Prostate gland (tissue), 2 donors: ENCODE data around the gene MICAL3. TPM values are rescaled to one million over a fixed set of nuclear protein-coding genes. Genes with fewer than 3 reads are reported as not detected.

ENCODE experiments used
- DNase-seq: peaks from one replicate; pipeline ENCODE4 v3.0.0-alpha.2; 2019; ENCODE audit warnings: low spot score
- H3K27ac ChIP-seq, 2 donors: fragments of 200-600 bp; sonication (generic); 2 replicates each; pipeline ENCODE4 v1.5.1; 2017 to 2019
- H3K27me3 ChIP-seq: fragments of 200-600 bp; sonication (generic); replicated peaks from 2 replicates; pipeline ENCODE4 v1.5.1; 2019; ENCODE audit not compliant: insufficient read depth
- H3K36me3 ChIP-seq, 2 donors: fragments of 200-600 bp; sonication (generic); 1 replicate in 1 of 2; 2 replicates in 1 of 2; pipeline versions ENCODE4 v1.5.1 to v1.8.1; 2017 to 2019
- H3K4me1 ChIP-seq: fragments of 200-600 bp; sonication (generic); replicated peaks from 2 replicates; pipeline ENCODE4 v1.5.1; 2019
- H3K4me3 ChIP-seq, 2 donors: fragments of 200-600 bp; sonication (generic); 2 replicates each; pipeline ENCODE4 v1.5.1; 2017 to 2019
- H3K9me3 ChIP-seq: fragments of 200-600 bp; sonication (generic); 2 replicates; pipeline ENCODE4 v1.5.1; 2017
- CTCF ChIP-seq, 4 experiments: fragments of 200-600 bp in 2 of 4; fragments of 450-650 bp in 2 of 4; sonication (generic) in 2 of 4; IDR thresholded peaks; 1 replicate in 3 of 4; 2 replicates in 1 of 4; pipeline ENCODE4 v1.5.1; 2016 to 2019; ENCODE audit warnings: antibody characterized with exemption in 4 of 4, mild to moderate bottlenecking in 2 of 4, moderate library complexity in 2 of 4
- POLR2A ChIP-seq: fragments of 450-650 bp; IDR thresholded peaks from one replicate; pipeline ENCODE4 v1.6.1; 2016; ENCODE audit warnings: antibody characterized with exemption, mild to moderate bottlenecking
- POLR2AphosphoS5 ChIP-seq: sonication (generic); formaldehyde crosslinking; IDR thresholded peaks from one replicate; pipeline ENCODE4 v1.6.1; 2017; ENCODE audit warnings: antibody characterized with exemption
- WGBS: methylation state at CpG from one replicate; pipeline ENCODE4 v1.1.5; 2018; 5-methylcytosine and 5-hydroxymethylcytosine counted together
- intact Hi-C: fragments of 100-400 bp; cut with DNase I; formaldehyde crosslinking; loops from one replicate; pipeline ENCODE4 v1.14.2; 2022
- total RNA-seq, 2 donors: library from RNA; depleted of rRNA; stranded (reverse); fragments of >200 nt; gene quantifications; one replicate each; pipeline ENCODE4 v1.1.0, GENCODE V29; 2016

Gene MICAL3
- total RNA-seq, 2 donors from 2014 or later: 58.6 to 78.7 TPM

- no peak overlapping the region for H3K27ac ChIP-seq
- H3K9me3 ChIP-seq: no peaks in the 10 kb centered on the region
- no peaks in the 10 kb centered on the region for H3K4me1 ChIP-seq
- no peak for DNase-seq
- H3K27me3 ChIP-seq: no peaks in the 10 kb centered on the region
- intact Hi-C loops: no loop called here
- H3K4me3 ChIP-seq: no peak overlapping the region
- 87% methylated on average over 2 of the region's 2 CpGs for WGBS
- H3K36me3 ChIP-seq: no peaks in the 10 kb centered on the region
- TF ChIP-seq CTCF (IDR thresholded peaks at IDR 0.05): no peak
Measured at GRCh38 chr22:17802822-17803221, 221.5 kb downstream of the MICAL3 start.

GRCh38 chr22:17802411-17802810 is 221.9 kb downstream of the MICAL3 start:
- DNase-seq: no peak
- intact Hi-C loops: no loop called here
- H3K27ac ChIP-seq: no peak overlapping the region
- H3K9me3 ChIP-seq: no peaks in the 10 kb centered on the region
- no peak overlapping the region for H3K4me3 ChIP-seq
- H3K4me1 ChIP-seq: no peaks in the 10 kb centered on the region
- TF ChIP-seq POLR2AphosphoS5: no peak
- no peak for TF ChIP-seq CTCF (IDR thresholded peaks at IDR 0.05)
- TF ChIP-seq POLR2A: no peak
- H3K36me3 ChIP-seq: no peaks in the 10 kb centered on the region
- WGBS: 88% methylated on average over 10 of the region's 10 CpGs
- no peaks in the 10 kb centered on the region for H3K27me3 ChIP-seq

- Histone ChIP-seq H3K4me3 (no peak overlapping the region), H3K9me3 (no peaks in the 10 kb centered on the region), H3K36me3 (no peaks in the 10 kb centered on the region), H3K27ac (no peak overlapping the region), H3K27me3 (no peaks in the 10 kb centered on the region), H3K4me1 (no peaks in the 10 kb centered on the region)
- intact Hi-C loops: no loop called here
- TF ChIP-seq POLR2A: no peak
- TF ChIP-seq CTCF (IDR thresholded peaks at IDR 0.05): no peak
- TF ChIP-seq POLR2AphosphoS5: no peak
- DNase-seq: no peak
- WGBS: 86% methylated on average over 23 of the region's 23 CpGs
Measured at GRCh38 chr22:17797721-17798559, 226.4 kb downstream of the MICAL3 start.

GRCh38 chr22:17796695-17797094 is 227.7 kb downstream of the MICAL3 start:
- intact Hi-C loops: no loop called here
- H3K9me3 ChIP-seq: no peaks in the 10 kb centered on the region
- H3K27me3 ChIP-seq: no peaks in the 10 kb centered on the region
- no peak overlapping the region for H3K4me3 ChIP-seq
- TF ChIP-seq CTCF (IDR thresholded peaks at IDR 0.05): no peak
- H3K4me1 ChIP-seq: no peaks in the 10 kb centered on the region
- DNase-seq: no peak
- 91% methylated on average over 5 of the region's 5 CpGs for WGBS
- no peak overlapping the region for H3K27ac ChIP-seq
- H3K36me3 ChIP-seq: no peaks in the 10 kb centered on the region
